HG03095 (cell line): ENCODE data around the gene HDAC1.
"Not testable (repeated sequence)": the region's sequence is repeated elsewhere in the genome, so short reads cannot be mapped to it uniquely, and the experiment has no call there.

Source experiments
- ATAC-seq: cut with Tn5 transposase; IDR thresholded peaks from one replicate; pipeline ENCODE4 v1.9.1; 2021; ENCODE audit warnings: moderate library complexity; ENCODE audit not compliant: unreplicated experiment

HDAC1 gene

GRCh38 chr1:32273391-32274208 lies 18.3 kb upstream of the HDAC1 start:
- no peak for ATAC-seq

GRCh38 chr1:32274646-32275340 lies 17.1 kb upstream of the HDAC1 start:
- ATAC-seq, result no peak

- no peak for ATAC-seq
These were observed 16.5 kb upstream of the HDAC1 start for GRCh38 chr1:32275424-32275823.

- ATAC-seq, result no peak
These were observed 15.7 kb upstream of the HDAC1 start for GRCh38 chr1:32276032-32276782.

- ATAC-seq, result not testable (repeated sequence)
These were observed 7.1 kb upstream of the HDAC1 start for GRCh38 chr1:32284777-32285176.

- ATAC-seq, result no peak
These were observed 6.2 kb upstream of the HDAC1 start for GRCh38 chr1:32285658-32286057.

GRCh38 chr1:32286763-32287162 lies 5.1 kb upstream of the HDAC1 start:
- no peak for ATAC-seq

- ATAC-seq, result no peak
These were observed 2.6 kb upstream of the HDAC1 start for GRCh38 chr1:32289256-32289655.

GRCh38 chr1:32291145-32291707 lies 657 bp upstream of the HDAC1 start:
- no peak for ATAC-seq

GRCh38 chr1:32298211-32298610 lies 6.3 kb downstream of the HDAC1 start:
- not testable (repeated sequence) for ATAC-seq

- no peak for ATAC-seq
These were observed 7.4 kb downstream of the HDAC1 start for GRCh38 chr1:32299327-32299726.

- ATAC-seq, result no peak
These were observed 11.5 kb downstream of the HDAC1 start for GRCh38 chr1:32303358-32303757.

- ATAC-seq, result no peak
These were observed 12.2 kb downstream of the HDAC1 start for GRCh38 chr1:32303997-32304622.

GRCh38 chr1:32305310-32305709 lies 13.4 kb downstream of the HDAC1 start:
- ATAC-seq, result no peak

GRCh38 chr1:32307324-32307723 lies 15.4 kb downstream of the HDAC1 start:
- ATAC-seq, result no peak

- ATAC-seq, result no peak
These were observed 18.1 kb downstream of the HDAC1 start for GRCh38 chr1:32309960-32310359.

GRCh38 chr1:32311709-32312393 lies 20.0 kb downstream of the HDAC1 start:
- ATAC-seq, result no peak

- ATAC-seq, result peak; percentile 23
These were observed 25.0 kb downstream of the HDAC1 start for GRCh38 chr1:32316903-32317277.

GRCh38 chr1:32318127-32318869 lies 26.4 kb downstream of the HDAC1 start:
- no peak for ATAC-seq
